Activated T-cell treated with anti-CD3 and anti-CD28 coated beads for 1 hour (primary cell): ENCODE data around the gene SAMD4B.

Source experiments
- DNase-seq: peaks from one replicate; pipeline ENCODE4 v3.0.0-alpha.2; 2020; ENCODE audit warnings: low read depth

SAMD4B gene

DNA sequence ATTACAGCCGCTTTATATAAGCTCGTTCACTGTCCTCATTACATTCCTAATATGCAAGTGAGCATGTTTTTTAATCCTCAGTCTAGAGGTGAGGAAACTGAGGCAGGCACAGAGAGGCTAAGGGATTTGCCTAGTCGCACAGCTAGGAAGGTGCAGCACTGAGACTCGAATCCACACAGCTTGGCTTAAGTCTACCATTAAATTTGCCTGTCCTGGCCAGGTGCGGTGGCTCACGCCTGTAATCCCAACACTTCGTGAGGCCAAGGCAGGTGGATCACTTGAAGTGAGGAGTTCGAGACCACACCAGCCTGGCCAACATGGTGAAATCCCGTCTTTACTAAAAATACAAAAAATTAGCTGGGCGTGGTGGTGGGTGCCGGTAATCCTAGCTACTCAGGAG is 85.5 kb downstream of the SAMD4B start:
- no peak for DNase-seq

DNA sequence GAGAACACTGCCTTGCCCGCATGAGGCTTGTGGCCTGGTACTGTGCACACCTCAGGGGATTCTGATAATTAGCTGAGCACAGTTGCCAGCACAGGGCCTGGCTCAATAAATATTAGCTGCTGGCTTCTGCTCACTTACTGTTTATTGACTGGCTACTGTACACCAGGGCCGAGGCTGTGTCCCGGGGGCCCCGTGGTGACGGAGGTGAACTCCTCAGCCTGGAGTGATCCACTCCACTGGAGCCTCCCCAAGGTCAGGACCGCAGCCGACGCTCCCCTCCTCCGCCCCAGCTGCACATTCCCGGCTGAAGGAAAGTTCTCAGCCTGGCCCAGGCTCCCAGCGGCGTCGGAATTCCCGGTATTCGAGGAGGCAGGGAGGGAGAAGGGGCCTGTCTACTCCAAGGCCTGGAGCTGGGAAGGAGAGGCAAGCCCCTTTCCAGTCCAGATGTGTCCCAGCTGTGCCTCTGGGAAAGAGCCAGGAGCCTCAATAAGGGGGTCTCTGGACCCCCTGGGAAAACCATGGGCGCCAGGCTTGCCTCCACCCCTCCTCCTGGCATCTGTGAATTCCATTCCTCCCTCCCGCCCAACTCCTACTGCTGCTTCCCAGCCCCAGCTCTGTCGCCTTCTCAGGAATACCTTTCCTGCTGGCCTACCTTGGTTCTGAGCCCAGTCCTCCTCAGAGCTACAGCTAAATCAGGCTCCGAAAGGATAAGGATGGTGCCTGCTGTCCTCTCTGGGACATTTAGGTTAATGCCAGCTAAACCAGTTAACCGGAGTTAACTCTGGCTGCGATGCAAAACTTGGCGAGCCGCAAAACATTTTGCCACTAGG is 86.3 kb downstream of the SAMD4B start:
- DNase-seq = no peak

DNA sequence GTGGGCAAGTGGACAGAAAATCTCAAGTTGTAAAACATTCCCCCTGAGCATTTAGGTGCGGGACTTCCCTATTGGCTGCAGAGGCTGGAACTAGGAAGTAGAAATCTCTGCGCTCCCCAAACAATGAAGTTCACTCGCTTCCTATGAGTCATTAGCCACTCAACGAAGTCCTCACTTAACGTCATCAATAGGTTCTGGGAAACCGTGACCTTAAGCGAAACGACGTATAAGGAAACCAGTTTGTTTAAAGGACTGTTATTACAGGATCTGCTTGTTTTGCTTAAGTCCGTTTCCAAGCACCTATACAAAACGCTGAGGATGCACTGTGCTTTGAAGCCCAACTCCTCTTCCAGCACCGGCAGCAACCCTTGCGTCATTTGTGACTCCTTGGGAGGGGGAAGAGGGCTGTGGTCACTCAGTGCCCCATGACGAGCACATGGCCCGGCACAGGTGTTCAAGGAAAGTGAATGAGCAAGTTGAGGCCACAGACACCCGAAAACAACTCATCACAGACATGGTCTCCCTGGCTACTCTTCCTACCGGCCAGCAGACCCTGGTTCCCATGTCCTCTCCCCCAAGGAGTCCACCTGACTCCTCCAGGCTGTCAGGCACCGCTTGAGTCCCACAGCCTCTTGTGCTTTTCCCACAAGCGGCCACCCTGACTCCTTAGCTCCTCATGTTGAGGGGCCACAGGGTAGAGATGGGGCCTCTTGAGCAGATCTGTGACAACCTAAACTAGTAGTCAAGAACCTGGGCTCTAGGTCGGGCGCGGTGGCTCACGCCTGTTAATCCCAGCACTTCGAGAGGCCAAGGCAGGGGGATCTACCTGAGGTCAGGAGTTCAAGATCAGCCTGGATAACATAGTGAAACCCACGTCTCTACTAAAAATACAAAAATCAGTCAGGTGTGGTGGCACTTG is 88.7 kb downstream of the SAMD4B start:
- no peak for DNase-seq

DNA sequence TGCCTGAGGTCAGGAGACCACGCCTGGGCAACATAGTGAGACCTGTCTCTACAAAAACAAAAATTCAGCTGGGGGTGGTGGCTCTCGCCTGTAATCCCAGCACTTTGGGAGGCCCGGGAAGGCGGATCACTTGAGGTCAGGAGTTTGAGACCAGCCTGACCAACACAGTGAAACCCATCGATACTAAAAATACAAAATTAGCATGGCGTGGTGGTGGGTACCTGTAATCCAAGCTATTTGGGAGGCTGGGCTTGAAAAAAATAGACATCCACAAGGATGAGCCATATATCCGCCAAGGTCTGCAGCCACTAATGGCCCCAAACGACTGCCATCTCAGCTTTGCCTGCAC is 90.4 kb downstream of the SAMD4B start:
- DNase-seq = no peak

DNA sequence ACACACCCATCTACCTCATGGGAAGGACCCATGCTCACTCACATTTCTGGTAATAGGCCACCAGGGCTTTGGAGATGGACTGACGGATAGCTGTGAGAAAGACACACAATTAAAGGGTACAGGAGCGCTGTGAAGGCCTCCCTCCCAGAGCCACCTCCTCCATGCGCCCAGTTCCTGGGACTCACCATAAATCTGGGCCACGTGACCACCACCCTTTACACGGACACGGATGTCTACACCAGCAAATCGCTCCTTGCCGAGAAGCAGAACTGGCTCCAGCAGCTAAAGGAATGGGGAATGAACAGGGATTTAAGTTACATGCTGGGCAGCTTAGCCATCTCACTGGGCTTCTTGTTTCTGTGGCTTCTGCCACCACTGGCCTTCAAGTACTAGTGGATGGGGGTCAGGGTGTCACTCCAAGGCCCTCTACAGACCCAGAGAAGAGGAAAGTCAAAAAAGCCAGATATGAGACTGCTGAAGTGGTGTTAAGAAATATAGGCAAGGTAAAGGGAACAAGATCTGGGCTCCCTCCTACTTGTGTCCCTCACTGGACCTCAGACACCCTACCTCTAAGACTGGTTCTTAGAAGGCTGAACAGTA is 91.4 kb downstream of the SAMD4B start:
- no peak for DNase-seq

DNA sequence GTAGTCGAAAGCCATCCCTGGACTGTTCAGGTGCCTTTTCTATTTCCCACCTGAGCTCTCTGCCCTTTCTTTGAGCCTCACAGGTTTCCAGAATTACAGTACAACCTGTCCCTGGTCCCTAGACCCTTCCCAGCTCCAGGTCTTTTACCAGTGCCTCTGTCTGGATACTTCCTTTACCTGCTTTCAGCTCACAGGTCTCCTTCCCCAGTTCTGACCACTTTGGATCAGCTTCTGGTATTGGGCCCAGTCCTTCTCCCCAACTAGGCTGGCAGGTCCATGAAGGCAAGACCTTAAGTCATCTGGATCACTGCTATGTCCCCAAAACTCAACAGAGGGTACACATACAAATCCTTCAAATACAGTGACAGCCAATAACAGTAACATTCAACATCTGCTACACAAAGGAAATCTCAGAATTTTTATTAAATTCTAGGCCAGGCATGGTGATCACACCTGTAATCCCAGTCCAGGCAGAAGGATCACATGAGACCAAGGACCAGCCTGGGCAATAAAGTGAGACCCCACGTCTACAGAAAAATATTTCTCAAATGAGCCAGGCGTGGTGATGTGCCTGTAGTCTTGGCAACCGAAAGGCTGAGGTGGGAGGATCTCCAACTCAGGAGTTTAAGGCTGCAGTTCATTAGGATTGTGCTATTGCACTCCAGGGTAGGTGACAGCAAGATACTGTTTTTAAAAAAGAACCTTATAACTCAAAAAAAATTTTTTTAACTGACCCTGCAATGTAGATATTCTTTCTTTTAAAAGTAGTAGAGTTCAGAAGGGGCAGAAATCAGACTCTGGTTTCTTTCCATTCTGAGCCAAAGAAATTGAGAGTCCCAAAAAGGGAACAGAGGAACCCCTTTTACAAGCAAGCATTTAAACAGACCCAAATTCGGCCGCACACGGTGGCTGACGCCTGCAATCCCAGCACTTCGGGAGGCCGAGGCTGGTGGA is 92.2 kb downstream of the SAMD4B start:
- no peak for DNase-seq
